OCI-M2 (cell line): ENCODE results near the gene INPP5D.
"Not testable (repeated sequence)": the region's sequence is repeated elsewhere in the genome, so short reads cannot be mapped to it uniquely, and the experiment has no call there.

Experiments
- DNase-seq: peaks from one replicate; lab custom pipeline; 2025; ENCODE audit not compliant: unreplicated experiment; lab: John Stamatoyannopoulos, UW

The INPP5D gene

DNA sequence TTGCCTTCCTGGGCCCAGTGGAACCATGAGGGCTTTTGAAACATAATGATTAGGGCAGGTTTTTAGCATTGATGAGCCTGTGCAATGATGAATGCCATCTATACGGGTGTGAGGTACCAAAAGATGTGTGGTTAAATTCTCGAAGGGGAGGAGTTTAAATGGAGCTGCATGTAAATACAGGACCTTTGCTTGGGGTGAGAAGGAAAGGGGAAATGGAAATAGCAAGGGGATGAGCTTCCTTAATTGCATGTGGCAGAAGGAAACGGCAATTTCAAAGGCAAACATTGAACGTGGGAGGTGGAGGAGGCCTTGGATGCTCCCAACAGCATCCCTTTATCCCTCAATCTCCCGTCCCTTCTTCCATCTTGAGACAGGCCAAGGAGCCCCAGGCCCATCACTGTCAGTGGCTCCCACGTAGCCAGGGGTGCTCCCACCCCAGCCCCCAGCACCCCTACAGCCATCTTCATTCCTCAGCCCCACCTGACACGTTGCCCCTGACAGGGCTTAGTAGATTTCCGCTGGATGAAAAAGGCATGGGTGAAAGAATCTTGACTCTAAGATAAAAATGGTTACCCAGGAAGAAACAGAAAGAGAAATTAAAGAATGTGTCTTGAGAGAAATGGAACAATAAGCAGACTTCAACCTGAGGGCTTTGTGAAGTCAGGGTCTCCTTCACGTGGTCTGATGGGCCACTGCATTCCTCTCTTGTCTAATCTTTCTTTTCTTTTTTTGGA is 32.5 kb downstream of the INPP5D start:
- no peak for DNase-seq

DNA sequence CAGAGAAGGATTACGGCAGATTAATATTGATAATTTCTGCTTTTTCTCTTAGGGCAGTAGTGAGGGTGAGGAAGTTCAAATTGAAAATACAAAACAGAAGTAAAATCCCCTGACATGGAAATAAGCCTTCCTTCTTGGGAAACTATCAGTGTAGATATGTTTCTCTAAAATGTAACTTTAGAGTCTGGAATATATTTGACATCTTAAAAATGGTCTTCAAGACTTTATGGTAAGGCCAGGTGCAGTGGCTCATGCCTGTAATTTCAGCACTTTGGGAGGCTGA is 33.0 kb downstream of the INPP5D start:
- DNase-seq: no peak

DNA sequence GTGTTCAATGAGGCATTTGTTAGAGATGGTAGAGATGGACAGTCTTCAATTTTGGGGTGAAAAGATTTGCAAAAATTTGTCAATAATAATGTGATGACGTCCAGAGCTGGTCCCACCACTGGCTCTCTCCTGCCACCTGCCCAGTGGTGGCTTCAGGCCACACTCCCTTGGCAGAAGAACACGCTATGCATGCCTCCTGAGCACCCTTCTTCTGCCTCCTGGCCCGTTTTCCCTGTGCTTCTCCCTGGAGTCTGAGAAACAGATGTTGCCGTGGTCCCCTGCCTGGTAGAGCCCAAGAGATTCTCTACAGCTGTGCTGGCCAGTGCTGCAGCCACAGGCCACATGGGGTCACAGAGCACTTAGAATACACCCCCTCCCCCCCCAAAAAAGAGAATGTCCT is 33.6 kb downstream of the INPP5D start:
- no peak for DNase-seq

DNA sequence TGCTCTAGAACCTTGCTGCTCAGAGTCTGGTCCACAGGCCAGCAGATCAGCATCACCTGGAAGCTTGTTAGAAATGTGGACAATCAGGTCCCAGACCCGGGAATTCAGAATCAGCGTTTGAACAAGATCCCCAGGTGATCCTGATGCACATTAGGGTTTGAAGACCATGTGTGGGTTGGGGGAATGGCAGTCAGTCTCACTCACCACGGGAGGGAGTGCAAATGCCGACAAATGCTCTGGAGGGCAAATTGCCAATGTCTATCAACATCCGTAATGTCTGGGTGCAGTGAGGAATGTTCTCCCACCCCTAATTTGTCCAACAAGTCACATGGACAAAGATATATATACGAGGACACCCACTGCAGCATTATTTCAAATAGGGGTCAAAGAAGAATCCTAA is 34.5 kb downstream of the INPP5D start:
- DNase-seq: no peak

DNA sequence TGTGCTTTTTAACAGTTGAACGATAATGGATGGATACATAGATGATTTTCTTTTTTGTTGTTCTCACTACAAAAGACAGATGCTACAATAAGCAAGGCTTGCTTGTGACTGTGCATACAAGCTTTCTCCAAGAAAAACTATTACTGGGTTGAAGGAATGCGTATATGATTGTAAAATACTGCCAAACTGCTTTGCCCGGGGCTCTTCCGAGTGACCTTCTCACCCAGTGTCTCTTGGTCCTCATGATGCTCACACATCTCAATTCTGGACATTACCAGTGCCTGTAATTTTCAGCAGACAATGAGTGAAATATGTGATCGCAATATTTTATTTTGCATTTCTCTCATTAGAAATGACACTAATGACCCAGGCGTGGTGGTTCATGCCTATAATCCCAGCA is 35.9 kb downstream of the INPP5D start:
- no peak for DNase-seq

DNA sequence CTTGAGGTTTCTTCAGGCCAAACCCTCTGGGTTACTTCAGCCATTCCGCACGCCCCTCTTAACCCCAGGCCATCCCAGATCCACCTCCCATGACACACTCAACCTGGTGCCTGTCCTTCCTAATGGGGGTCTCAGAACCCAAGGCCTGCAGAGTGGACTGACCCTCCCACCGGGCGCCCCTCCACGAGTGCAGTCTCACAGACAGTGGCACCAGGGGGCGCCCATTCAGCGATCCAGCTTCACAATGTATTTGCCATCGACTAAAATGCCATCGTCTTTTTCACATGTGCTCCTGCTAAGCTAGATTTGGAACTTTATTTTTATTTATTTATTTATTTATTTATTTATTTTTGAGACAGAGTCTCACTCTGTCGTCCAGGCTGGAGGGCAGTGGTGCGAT is 38.5 kb downstream of the INPP5D start:
- no peak for DNase-seq

DNA sequence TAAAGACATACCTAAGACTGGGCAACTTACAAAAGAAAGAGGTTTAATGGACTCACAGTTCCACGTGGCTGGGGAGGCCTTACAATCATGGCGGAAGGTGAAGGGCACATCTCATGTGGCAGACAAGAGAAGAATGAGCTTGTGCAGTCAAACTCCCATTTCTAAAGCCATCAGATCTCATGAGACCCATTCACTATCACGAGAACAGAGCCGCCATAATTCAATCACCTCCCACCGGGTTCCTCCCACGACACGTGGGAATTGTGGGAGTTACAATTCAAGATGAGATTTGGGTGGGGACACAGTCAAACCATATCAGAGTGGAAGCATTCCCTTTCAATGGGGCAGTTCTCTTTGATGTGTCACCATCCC is 39.7 kb downstream of the INPP5D start:
- DNase-seq: not testable (repeated sequence)

DNA sequence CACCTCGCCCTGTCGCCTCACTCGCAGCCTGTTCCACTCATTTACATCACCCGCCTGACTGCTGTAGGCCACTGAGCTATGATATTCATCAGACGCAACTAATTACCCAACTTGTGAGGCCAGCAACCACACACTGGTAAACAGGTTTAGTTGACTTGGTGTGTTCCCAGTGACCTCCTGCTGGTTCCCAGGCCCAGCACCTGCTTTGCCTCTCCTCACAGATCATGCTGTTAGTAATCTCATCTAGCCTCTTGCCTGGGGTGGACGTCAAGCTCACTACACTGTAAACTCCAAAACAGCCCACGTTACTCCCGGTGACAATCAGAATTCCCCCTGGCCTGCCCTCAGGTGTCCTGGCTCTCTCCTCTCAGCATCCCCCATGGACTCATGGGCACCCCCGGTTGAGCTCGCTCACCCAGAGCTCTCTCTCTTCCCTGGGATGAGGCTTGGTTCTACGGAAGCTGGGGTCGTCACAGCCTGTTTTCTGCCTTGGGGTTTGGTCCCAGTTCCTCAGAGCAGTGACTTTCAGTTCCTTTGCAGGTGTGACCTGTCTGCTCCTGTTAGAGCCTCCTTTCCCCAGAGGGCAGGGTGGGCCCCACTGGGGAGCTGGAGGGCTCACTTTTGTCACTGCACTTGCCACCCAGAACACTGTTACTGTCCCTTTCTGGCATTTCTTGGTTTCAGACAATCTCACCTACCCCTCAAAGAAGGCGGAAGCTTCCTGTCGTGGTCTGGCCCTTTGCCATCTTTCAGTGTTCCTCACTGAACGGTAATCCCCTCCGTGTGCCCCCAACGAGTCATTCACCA is 40.3 kb downstream of the INPP5D start:
- DNase-seq: no peak

DNA sequence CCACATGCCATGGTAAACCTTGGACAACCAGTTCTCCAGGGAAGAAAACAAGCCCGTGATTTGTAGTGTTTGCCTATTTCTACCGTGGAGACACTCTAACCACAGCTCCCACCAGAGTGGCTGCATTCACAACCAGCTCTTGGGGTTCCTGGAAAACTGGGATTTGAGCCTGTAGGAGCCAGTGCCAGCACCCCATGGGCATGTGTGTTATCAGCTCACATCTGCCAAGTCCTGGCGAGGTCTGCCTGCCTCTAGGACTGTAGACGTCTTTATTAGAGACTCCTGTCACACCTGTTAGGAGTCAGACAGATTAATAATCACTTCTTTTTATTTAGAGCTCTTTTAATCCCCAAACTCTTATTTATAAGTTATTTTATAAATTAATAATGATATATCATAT is 41.0 kb downstream of the INPP5D start:
- no peak for DNase-seq

DNA sequence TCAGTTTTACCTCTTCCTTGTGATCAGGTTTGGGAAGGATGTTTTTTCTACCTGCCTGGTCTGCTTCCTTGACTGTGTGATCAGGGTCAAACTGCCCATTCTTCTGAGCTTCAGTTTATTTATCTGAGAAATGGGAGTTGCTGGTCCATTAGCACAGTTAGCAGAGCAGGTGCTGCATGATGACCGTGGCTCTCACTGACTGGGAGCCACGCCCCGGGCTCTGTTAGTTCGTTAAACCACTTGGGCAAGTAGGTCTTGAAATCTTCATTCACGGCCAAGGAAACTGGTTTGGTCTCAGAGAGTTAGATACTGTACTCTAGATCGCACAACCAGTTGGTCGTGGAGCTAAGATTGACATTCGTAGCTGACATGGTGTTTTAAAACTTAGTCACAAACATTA is 41.7 kb downstream of the INPP5D start:
- DNase-seq: no peak

DNA sequence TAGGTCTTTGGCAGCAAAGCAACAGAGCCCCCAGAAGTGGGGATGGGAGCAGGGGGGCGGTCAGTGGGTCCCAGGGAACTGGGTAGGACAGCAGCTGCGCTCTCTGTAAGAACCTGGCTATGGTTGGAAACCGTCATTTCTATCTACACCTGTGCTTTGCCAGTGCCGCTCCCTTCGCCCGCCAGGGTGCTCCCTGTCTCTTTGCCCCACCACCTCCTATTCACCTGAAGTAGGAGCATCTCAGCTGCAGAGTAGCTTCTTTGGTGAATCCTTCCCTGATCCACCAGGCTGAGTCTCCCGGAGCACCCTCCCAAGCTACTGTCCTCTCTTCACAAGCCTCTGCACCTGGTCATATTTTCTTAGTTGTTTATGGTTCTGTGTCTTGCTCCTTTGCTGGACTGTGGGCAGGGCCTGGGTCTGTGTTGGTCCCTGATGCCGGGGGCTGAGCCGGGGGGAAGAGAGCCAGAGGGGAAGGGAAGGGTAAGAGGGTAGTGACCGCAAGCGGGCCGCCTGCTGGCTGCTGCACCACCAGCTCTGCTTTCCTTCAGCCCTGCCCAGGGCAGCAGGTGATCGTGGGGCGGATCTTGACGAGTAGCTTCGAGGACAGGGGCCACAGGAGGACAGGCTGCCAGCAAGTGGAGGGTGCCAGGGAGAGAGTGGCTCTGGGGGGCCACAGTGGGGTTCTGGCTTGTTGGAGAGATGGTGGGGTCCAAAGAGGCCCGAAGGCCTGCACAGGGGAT is 45.2 kb downstream of the INPP5D start:
- DNase-seq: no peak

DNA sequence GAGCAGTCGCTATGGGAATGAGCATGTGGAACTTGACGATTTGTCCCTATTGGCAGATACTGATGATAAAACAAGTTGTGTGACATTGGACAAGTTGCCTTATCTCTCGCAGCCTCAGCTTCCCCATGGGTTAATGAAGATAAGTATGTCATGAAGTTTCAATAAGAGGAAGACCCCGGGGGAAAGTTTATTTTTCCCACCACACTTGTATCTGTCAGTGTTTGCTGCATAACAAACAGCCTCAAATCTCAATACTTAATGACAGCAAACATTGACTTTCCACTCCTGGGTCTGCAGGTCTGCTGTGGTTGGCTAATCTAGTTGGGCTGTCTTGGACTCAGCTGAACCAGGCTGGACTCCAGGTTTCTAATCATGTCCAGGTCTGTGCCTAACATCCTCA is 45.8 kb downstream of the INPP5D start:
- no peak for DNase-seq

DNA sequence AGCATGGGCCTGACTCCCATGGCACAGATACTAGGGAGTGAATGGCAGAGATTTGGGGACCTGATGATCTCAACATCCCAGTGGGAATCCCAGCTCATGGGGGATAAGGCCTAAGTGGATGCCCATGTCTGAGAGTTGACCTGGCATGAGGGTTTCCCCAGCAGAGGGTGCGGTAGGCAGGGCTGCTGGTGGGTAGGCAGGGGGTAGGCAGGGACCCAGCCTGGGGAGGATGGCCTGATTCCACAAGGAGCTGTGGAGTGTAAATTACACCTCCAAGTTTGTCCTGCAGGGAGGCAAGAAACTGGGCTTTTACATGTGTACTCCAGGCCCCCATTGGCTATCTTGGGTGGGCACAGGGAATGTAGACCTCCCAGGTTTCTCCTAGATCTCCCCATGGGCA is 46.9 kb downstream of the INPP5D start:
- DNase-seq: no peak

DNA sequence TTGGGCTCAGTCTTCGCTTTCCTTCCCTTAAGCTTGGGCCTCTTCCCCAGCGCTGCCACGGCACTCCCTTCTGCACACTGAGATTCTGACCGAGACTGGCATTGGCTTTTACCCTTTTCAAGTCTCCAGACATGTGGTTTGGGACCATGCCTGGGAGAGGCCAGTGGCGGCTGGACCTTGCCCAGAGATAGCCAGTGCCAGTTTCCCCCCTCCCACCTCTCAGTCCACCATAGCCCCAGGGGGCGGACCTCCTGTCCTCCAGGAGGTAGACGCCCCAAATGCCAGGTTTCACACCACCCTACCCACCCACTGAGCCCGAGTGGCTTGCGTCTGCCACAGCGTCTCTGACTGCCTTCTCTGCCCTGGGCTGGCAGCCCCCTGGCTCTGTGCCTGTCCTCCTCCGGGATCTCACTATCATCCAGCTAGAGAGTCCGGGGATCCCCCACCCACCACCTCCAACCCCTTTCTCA is 47.7 kb downstream of the INPP5D start:
- no peak for DNase-seq

DNA sequence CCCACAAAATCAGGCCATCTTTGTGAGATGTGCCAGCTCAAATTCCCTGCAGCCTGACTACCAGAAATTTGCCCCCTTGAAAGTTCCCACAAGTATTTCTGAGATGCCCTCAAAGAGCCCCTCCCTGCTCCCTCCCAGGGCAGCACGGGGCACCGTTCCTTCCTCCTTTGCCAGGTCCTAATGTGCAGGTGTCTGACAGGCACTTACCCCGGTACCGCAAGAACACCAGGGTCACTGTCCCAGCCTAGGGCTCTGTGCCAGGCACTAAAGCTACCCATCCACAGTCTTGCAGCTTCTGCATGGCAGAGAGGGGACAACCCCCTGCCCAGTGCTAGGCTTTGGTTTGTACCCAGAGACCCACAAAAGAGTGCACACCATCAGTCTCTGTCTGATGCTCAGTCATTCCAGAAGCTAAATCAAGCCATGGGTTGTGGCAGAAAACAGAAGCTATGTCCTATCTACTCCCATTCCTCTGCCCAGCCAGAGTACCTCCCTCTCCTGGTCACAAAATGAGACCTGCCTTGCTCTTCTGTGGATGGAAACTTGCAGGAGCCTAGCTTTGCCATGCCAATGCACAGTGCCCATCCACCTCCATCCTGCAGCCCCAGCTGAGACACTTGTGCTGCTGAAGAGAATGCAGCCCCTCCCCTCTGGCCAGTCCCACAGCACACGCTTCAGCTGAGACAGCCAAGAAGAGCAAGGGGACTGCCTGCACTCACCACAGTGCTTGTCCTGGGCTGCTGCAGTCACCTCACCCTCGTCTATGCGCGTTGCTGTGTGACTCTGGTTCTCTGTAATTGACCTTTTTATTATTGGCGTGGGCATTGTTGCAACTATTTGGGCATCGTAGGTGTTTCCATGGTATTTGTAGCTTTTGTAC is 48.7 kb downstream of the INPP5D start:
- no peak for DNase-seq

DNA sequence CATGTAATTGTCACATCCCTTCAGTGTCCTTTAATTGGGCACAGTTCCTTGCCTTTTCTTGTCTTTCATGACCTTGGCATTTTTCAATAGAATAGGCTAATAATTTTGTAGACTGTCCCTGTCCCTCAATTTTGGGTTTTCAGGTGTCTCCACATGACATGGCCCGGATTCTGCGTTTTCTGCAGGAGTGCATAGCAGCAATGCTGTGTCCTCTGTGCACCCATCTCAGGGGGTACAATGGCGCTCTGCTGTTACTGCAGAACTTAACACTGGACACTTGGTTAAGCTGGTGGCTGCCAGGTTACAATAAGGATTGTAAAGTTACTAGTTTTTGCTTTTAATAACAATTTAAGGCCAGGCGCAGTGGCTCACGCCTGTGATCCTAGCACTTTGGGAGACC is 51.3 kb downstream of the INPP5D start:
- DNase-seq: no peak

DNA sequence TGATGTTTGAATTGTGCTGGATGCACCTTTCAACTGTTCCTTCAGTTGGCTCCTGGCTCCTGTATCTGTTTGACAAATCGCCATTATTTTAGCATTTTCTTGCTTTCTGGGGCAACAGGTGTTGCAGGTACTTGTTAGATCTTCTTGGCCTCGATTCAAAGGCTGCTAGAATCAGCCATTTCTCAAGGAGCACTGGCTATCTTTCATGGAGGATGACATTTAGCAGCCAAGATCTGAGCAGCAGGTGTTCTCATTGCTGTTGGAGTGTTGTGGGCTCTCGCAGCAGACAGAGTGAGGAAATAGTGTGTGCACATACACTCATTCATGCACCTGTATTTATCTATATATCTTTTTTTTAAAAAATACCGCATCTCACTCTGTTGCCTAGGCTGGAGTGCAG is 52.2 kb downstream of the INPP5D start:
- no peak for DNase-seq

DNA sequence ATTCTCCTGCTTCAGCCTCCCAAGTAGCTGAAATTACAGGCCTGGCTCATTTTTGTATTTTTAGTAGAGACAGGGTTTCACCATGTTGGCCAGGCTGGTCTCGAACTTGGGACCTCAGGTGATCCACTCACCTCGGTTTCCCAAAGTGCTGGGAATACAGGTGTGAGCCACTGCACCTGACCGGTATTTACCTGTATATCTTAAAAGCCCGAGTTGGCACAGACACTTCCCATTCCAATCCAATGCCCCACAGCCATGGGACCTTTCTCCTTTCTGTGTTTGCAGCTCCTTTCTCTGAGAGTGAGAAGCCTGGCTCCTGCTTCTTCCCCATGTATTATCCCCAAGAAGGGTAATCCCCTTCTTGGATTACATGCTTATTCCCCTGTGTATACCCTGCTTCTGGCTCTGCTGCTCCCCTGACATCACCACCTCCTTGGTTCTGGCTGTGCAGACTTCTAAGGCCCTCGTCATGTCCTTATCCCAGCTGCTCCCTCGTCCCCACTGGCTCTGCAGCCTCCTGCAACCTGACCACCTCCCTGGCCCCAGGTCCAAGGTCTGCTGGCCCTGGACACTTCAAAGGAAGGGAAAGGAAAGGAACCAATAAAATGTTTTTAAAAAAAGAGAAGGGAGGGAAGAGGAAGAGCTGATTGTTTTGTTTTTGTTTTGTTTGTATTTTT is 52.8 kb downstream of the INPP5D start:
- no peak for DNase-seq

DNA sequence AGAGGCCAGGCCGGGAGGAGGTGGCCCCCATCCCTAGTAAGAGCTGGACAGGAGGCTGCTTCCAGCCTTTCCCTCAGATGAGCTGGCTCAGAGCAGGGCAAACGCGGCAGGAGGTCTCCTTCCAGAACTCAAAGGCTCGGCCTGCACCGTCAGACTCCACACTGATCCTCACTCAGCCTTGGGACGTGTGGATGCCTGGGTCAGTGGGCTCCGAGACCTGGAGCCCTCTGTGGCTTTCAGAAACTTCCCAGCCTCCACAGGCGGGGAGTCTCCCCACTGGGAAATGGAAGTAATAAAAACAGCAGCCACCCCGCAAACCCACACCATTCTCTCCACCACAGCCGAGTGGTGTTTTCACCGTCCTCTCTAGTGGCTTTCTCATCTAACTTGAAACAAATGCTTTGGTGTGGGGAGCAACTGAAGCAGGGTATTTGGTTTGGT is 54.3 kb downstream of the INPP5D start:
- no peak for DNase-seq

DNA sequence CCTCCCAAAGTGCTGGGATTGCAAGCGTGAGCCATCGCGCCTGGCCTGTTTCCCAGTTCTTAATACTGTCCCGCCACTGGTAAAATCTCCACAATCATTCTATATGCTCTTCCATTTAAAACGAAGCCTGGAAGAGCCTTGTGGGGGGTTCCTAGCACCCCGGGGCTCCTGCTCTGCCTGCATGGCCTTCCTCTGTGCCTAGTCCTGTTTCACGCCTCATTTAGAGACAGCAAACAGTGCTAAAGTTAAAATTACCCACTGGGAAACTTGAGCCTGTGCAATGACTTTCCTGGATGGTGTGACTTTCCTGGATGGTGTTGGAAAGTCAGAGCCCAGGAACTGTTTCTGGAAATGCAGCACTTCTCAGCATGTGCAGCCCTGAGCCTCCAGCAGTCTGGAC is 55.0 kb downstream of the INPP5D start:
- DNase-seq: no peak

DNA sequence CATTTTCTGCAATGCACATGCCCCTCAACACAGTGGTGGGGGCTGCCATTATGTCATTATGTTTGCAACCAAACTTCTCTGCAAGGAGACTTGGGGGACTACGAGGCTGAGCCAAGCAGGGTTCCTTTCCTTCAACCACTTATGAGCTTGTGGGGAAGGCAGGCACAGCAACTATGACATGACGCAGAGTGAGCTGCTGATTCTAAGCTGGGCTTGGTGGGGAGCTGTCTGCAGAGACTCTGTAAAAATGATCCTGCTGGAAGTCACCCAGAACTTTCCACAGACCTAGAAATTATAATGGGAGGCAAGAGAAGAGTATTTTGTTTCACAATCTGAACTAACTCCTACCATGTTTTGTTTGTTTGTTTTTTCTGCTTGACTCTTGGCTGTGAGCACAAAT is 55.6 kb downstream of the INPP5D start:
- no peak for DNase-seq
